Hypothalamus (tissue), 51 donors: ENCODE results near the gene KCNT2.
"Not testable (repeated sequence)": the region's sequence is repeated elsewhere in the genome, so short reads cannot be mapped to it uniquely, and the experiment has no call there.

Source experiments
- DNase-seq, 51 donors: peaks; one replicate each; lab custom pipeline; 2025; lab: John Stamatoyannopoulos, UW

KCNT2 gene

DNA sequence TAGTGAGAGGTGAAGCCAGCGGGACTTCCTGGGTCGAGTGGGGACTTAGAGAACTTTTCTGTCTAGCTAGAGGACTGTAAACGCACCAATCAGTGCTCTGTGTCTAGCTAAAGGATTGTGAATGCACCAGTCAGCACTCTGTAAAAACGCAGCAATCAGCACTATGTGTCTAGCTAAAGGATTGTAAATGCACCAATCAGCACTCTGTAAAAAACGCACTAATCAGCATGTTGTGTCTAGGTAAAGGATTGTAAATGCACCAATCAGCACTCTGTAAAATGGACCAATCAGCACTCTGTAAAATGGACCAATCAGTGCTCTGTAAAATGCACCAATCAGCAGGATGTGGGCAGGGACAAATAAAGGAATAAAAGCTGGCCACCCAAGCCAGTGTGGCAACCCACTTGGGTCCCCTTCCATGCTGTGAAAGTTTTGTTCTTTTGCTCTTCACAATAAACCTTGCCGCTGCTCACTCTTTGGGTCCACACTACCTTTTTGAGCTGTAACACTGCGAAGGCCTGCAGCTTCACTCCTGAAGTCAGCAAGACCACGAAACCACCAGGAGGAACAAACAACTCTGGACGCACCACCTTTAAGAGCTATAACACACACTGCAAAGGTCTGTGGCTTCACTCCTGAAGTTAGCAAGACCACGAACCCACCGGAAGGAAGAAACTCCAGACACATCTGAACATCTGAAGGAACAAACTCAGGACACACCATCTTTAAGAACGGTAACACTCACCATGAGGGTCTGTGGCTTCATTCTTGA, 85.5 kb downstream of the KCNT2 start:
- not testable (repeated sequence) for DNase-seq

DNA sequence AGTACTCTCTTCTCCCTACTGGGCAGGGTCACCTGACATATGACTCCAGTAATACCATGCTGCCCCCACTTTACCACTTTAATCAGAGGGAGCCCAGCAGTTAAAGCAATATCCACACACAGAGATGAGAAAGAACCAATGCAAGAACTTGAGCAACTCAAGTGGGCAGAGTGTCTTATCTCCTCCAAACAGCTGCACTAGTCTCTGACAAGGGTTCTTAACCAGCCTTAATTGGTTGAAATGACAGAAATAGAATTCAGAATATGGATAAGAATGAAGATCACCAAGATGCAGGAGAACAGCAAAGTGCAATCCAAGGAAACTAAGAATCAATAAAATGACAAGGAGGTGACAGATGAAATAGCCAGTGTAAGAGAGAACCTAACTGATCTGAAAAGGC, 91.0 kb downstream of the KCNT2 start:
- DNase-seq = no peak

DNA sequence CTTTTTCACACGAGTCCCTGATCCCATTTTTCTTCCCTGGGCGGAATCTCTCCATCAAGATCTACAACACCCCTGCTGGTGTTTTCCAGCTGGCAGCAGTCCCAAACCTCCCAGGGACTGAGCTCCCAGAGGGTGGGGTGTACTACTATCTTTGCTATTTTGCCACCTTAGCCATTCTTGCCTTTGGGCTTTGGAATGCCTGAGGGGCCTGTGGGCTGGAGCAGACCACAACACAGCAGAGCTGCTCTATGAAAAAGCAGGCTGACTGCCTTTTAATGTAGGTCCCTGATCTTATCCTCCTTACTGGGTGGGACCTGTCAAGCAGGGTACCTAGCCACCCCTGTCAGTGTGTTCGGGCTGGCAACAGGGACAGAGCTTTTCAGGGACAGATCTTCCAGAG, 91.9 kb downstream of the KCNT2 start:
- DNase-seq = no peak

DNA sequence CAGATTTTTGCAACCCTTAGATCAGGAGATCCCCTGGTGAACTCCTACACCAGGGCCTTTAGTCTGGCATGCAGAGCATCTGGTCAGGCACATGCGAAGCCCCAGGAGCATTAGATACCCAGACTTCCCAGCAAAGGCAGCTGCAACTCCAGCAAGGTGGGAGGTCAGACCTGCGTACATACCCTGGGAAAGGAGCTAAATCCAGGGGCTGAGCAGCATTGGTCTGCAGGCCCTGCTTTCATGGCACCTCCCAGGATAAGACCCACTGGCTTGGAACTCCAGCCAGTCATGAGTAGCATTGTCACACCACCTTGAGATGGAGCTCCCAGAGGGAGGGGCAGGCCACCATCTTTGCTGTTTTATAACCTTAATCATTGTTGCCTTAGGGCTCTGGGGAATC, 92.3 kb downstream of the KCNT2 start:
- no peak for DNase-seq

GRCh38 chr1:196513821-196514220, 94.4 kb downstream of the KCNT2 start:
- DNase-seq = no peak

DNA sequence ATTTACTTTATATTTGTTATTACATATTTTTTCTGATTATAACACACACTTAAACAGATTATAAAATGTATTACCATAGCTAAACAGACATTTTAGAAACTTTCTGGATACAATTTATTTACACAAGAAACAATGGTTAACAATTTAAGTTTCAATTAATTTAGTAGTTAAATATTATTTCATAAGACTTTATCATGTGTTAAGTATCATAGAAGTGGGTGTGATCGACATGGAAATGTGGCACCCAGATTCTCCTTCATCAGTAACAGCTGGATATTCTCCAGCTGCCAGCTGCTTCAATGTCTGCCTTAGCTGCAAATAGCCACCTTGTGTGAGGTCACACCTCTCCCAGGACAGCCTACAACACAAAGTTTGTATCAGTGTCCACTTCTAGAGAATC, 97.8 kb downstream of the KCNT2 start:
- DNase-seq = no peak

DNA sequence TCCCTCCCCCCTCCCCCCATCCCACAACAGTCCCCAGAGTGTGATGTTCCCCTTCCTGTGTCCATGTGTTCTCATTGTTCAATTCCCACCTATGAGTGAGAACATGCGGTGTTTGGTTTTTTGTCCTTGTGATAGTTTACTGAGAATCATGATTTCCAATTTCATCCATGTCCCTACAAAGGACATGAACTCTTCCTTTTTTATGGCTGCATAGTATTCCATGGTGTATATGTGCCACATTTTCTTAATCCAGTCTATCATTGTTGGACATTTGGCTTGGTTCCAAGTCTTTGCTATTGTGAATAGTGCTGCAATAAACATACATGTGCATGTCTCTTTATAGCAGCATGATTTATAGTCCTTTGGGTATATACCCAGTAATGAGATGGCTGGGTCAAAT, 104.0 kb downstream of the KCNT2 start:
- not testable (repeated sequence) for DNase-seq

- no peak for DNase-seq
These were observed 105.8 kb downstream of the KCNT2 start for GRCh38 chr1:196502437-196502836.

DNA sequence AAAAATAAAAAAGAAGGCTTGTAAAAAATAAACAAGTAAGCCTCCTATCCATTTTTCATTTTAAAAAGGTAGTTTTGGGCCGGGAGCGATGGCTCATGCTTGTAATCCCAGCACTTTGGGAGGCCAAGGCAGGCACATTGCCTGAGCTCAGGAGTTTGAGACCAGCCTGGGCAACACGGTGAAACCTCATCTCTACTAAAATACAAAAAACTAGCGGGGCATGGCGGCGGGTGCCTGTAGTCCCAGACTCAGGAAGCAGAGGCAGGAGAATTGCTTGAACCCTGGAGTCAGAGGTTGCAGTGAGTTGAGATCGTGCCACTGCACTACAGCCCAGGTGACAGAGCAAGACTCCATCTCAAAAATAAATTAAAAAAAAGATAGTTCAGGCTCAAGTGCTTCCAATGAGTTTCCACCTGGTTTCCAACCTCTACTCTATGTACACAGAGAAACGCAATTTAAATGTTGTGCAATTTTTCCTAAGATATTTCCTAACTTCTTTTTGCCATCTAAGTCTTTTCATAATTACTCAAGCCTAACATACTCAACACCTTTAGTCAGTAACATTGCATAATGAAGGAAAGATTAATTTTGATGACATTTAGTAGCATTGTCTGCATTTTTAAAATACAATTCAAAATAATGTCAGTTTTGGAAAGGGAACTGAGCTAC, 106.3 kb downstream of the KCNT2 start:
- DNase-seq = no peak

DNA sequence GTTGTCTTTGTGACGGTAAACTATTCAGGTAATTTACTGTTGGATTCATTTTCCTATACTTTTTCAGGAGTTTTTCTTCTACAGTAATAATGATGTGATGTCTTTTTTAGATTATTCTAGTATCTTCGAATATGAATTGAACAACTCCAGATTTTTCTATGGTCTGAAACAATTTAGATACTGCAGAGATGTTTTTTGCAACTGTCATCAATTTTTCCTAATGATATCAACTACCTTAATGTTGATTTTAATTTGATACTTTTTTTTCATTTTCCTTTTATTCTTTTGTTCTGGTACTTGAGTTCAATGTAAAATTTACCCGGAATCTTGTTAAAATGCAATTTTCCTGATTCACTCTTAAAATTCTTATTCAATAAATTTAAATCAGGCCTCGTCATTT, 110.4 kb downstream of the KCNT2 start:
- DNase-seq = no peak

- no peak for DNase-seq
These were observed 113.5 kb downstream of the KCNT2 start for GRCh38 chr1:196494766-196495165.

DNA sequence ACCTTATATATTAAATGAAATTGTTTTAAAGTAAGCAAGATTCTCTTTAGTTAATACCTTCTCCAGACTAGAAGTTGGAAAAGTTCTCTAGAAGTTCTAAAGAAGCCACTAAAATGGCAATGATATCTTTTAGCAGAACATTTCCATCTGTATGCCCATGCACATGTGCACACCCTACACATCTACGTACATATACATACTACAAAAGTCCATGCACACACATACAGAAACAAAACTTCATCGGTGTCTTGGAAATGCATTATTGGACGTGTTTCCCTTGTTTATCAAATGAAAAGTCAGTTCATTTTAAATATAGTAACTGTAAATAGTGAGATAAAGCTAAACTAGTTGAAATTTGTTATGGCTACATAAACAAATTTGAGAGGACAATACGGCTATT, 114.4 kb downstream of the KCNT2 start:
- DNase-seq = no peak

DNA sequence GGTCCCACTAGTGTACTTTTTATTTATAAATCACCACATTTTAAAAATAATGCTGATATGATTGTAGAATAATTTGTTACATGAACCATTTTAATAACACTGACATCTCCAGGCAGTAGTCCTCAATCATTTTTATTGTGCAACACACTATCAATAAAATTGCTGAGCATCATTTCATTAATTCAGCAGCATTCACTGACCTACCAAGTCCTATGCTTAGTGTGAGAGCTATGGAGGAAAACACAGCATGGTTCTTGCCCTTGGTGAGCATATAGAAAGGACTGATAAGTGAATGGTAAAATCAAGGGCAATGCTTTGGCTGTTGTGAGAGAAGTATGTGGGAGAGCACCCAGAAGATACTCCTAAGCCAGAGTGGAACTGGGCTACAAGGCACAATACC, 119.7 kb downstream of the KCNT2 start:
- no peak for DNase-seq

DNA sequence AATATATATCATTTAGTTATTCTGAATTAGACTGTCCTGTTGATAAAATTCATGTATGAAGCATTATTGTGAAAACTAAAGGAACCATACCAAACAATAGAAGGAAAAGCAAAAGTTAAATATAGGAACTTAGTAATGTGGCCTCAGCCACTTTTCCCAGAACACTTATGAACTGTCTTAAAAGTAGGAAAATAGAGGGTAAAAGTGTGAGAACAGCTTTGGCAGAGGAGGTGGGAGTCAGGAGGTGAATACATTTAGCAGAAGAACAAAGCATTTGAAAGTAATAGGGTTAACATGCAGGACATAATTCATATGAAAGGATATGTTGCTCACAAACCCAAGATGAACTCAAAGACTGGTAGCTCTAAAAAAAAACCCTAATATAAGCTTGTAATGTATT, 121.9 kb downstream of the KCNT2 start:
- DNase-seq = no peak

GRCh38 chr1:196481616-196482015, 126.6 kb downstream of the KCNT2 start:
- DNase-seq = no peak

- DNase-seq = no peak
These were observed 131.0 kb downstream of the KCNT2 start for GRCh38 chr1:196477262-196477661.

GRCh38 chr1:196467230-196467925, 140.9 kb downstream of the KCNT2 start:
- no peak for DNase-seq

GRCh38 chr1:196466654-196467053, 141.6 kb downstream of the KCNT2 start:
- DNase-seq = no peak

- no peak for DNase-seq
These were observed 142.1 kb downstream of the KCNT2 start for GRCh38 chr1:196466166-196466565.

DNA sequence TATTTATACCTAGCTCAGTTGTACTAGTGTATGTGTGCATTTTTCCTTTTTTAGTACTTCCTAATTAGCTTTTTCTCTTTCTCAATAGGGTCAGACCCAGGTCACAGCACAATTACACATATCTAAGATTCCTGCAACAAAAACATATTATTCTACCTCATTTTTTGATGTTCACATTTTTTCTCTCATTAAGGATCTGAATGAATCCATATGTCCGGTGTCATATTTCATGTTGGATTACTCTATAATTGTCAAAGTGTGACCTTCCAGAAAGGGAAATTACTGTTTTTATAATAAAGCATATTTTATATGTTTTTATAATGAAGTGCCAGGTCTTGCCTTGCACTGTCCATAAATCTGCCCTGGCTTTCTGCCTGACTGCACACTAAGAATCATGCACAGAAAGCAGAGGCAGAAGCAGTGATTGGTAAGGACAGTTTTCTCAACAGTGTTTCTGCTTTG, 143.7 kb downstream of the KCNT2 start:
- no peak for DNase-seq

DNA sequence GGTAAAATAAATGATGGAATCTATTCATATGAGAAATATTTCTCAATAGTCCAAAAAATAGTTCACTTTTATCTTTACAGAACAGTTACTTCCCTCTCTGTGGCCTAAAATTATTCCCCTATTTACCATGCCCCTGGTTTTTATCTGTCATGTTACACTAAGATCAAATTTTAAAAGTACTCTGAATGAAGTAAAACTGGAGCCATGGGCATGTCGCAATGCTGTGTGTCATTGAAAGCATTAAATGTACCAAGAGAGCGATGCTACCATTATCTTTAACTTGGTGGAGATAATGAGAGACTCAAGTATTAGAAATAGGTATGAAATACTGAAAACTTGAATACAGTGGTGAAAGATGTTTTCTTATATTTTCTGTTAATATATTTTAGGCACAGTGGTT, 146.2 kb downstream of the KCNT2 start:
- DNase-seq = no peak

- DNase-seq = no peak
These were observed 146.7 kb downstream of the KCNT2 start for GRCh38 chr1:196461521-196461920.
